Lower leg skin (tissue), 3 donors: ENCODE measurements around the gene LZTS2.

ENCODE experiments used
- CTCF ChIP-seq, 3 donors: fragments of 450-650 bp; IDR thresholded peaks; one replicate each; pipeline ENCODE4 v1.5.1; 2016; ENCODE audit warnings: antibody characterized with exemption in 3 of 3, mild to moderate bottlenecking in 3 of 3, moderate library complexity in 2 of 3
- POLR2A ChIP-seq, 2 donors: fragments of 450-650 bp; IDR thresholded peaks; one replicate each; pipeline ENCODE4 v1.6.1; 2016 to 2017; ENCODE audit warnings: antibody characterized with exemption in 2 of 2, mild to moderate bottlenecking in 1 of 2, moderate library complexity in 1 of 2

GRCh38 chr10:100968863-100969186 is 30.8 kb upstream of the LZTS2 start:
- TF ChIP-seq POLR2A (IDR thresholded peaks at IDR 0.05), result no peak
- no peak for TF ChIP-seq CTCF (IDR thresholded peaks at IDR 0.05)
